ENCODE results near the gene TMEM132D. TPM values are rescaled to one million over a fixed set of nuclear protein-coding genes. Genes with fewer than 3 reads are reported as not detected.

The TMEM132D gene
- total and polyA plus RNA-seq, 2 of the 4 experiments (the other 2 are of a cell fraction): not detected

DNA sequence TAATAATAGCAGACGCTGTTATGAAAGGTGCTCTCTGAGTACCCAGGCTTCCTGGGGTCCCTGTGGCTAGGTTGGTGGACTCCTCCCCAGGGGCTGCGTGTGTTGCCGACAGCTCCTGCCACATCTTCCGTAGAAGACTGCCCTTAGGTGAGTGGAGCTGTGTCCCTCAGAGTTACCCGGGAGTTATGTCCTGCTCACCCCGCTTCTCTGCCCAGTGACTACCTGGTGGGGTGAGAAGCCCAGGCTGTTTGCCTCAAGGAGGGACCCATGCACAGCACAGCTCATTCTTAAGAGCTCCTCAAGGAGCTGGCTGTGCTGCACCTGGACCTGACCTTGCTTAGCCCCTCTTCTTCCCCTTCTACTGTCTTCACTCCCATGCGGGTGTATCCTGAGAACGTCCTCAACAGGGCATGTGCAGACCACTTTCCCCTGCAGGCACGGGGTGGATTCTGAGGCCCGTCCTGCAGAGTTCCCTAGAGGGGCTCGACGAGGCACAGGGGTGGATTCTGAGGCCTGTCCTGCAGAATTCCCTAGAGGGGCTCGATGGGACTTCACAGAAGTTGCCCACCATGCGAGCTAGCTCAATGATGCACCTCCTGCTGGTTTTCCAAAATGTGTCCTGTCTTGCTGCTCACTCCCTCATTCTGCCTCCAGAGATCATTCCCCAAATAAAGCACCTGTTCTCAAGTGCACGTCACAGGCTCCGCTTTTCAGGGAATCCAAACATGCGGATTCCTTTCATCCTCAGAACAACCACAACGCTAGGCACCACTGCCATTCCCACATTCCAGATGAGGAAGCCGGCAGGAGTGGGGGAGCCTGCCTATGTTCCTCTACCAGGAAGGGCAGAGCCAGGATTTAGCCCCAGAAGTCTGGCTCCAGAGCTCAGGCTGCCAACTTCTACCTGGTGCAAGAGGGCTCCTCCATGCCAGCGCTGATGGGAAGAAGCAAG lies 818.7 kb downstream of the TMEM132D start (continued):
- TF ChIP-seq MAFK (IDR thresholded peaks at IDR 0.05; ENCODE audit: low read depth, low read length): no peak

- H2BK5ac ChIP-seq (ENCODE audit: low read depth, low read length, poor library complexity, severe bottlenecking): no peak overlapping the region
- DNase-seq (no peak), ATAC-seq (ENCODE audit: low read depth) (no peak)
- H4K8ac ChIP-seq (ENCODE audit: low read depth in 2 of 2, low read length in 2 of 2): no peak overlapping the region
- H3K27ac ChIP-seq (ENCODE audit: insufficient read depth, low read length): no peak overlapping the region
- H3K56ac ChIP-seq (ENCODE audit: extremely low read depth, insufficient read depth, low read length): no peak overlapping the region
- H4K5ac ChIP-seq (ENCODE audit: low read depth, low read length): no peak overlapping the region
- H3K27me3 ChIP-seq (ENCODE audit: control insufficient read depth, insufficient read depth, low read length): no peaks in the 10 kb centered on the region
- no peaks in the 10 kb centered on the region for H4K20me1 ChIP-seq (ENCODE audit: insufficient read depth, low read length)
- no peak overlapping the region for H3K18ac ChIP-seq (ENCODE audit: low read depth, low read length)
- dilution Hi-C loops (cut with HindIII; ENCODE audit: low sequenced_read_pairs, unreplicated experiment) (no loop called here), in situ Hi-C loops (cut with MboI; ENCODE audit: low sequenced_read_pairs) (no loop called here), intact Hi-C loops (cut with micrococcal nuclease) (no loop called here)
- no peaks in the 10 kb centered on the region for H3K9me1 ChIP-seq (ENCODE audit: insufficient read depth, low read length)
- H3K4me1 ChIP-seq (ENCODE audit: control insufficient read depth, insufficient read depth, low read length): no peaks in the 10 kb centered on the region
- H3K23ac ChIP-seq (ENCODE audit: low read depth, low read length): no peak overlapping the region
- H2AK9ac ChIP-seq (replicated peaks; ENCODE audit: low read depth, low read length, poor library complexity): no peak overlapping the region
- no peak overlapping the region for H2BK120ac ChIP-seq (ENCODE audit: low read depth, low read length)
- H3K79me1 ChIP-seq (ENCODE audit: low read depth in 1 of 2, low read length in 2 of 2): no peaks in the 10 kb centered on the region
- 0% methylated on average over 1 of the region's 7 CpGs; no CpG with 5 or more reads in 1 of the 2 experiments for WGBS, 2 experiments (ENCODE audit: extremely low coverage in 2 of 2, insufficient read length in 1 of 2)
- no TSS peak for BruUV-seq (replicated peaks)
- H2BK15ac ChIP-seq (ENCODE audit: low read depth, low read length): no peak overlapping the region
- no peak overlapping the region for H2BK20ac ChIP-seq (ENCODE audit: low read depth, low read length)
- H4K91ac ChIP-seq (ENCODE audit: insufficient read depth, low read depth, low read length): no peak overlapping the region
- H3K4ac ChIP-seq (ENCODE audit: low read depth, low read length): no peak overlapping the region
- peaks cover 47% of the 10 kb centered on the region for H3K9me3 ChIP-seq (ENCODE audit: control insufficient read depth, insufficient read depth, low read length)
- no peak overlapping the region for H3K4me2 ChIP-seq (ENCODE audit: low read depth, low read length)
- no peak overlapping the region for H2AK5ac ChIP-seq (ENCODE audit: low read depth, low read length)
- no peak overlapping the region for H3K14ac ChIP-seq (replicated peaks; ENCODE audit: low read depth, low read length)
- ChIA-PET POLR2A (ENCODE audit: unreplicated experiment) (no interaction called here), CTCF (no interaction called here)
- H3K36me3 ChIP-seq (ENCODE audit: control insufficient read depth, insufficient read depth, low read length): no peaks in the 10 kb centered on the region
- no peak overlapping the region for H3K9ac ChIP-seq (ENCODE audit: low read depth, low read length)
- no peak overlapping the region for H2AFZ ChIP-seq (replicated peaks; ENCODE audit: low read length, poor library complexity)
- H3K4me3 ChIP-seq (ENCODE audit: insufficient read depth, low read depth, low read length): no peak overlapping the region
- TF ChIP-seq SMC3 (IDR thresholded peaks at IDR 0.05; ENCODE audit: low read depth, low read length): no peak
- TF ChIP-seq, protein P1, sequence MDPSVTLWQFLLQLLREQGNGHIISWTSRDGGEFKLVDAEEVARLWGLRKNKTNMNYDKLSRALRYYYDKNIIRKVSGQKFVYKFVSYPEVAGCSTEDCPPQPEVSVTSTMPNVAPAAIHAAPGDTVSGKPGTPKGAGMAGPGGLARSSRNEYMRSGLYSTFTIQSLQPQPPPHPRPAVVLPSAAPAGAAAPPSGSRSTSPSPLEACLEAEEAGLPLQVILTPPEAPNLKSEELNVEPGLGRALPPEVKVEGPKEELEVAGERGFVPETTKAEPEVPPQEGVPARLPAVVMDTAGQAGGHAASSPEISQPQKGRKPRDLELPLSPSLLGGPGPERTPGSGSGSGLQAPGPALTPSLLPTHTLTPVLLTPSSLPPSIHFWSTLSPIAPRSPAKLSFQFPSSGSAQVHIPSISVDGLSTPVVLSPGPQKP (IDR thresholded peaks at IDR 0.05; ENCODE audit: borderline replicate concordance, low read depth, low read length): no peak
- no peak for TF ChIP-seq MAFK (IDR thresholded peaks at IDR 0.05; ENCODE audit: low read depth, low read length)
- no peak for TF ChIP-seq NFE2L2 (IDR thresholded peaks at IDR 0.05; ENCODE audit: low read depth, low read length)
- TF ChIP-seq POLR2A (IDR thresholded peaks at IDR 0.05; ENCODE audit: low read depth, low read length): no peak
- no peak for TF ChIP-seq CEBPB (IDR thresholded peaks at IDR 0.05; ENCODE audit: low read depth, low read length)
- TF ChIP-seq RAD21 (IDR thresholded peaks at IDR 0.05; ENCODE audit: low read length): no peak
- TF ChIP-seq, protein P2, sequence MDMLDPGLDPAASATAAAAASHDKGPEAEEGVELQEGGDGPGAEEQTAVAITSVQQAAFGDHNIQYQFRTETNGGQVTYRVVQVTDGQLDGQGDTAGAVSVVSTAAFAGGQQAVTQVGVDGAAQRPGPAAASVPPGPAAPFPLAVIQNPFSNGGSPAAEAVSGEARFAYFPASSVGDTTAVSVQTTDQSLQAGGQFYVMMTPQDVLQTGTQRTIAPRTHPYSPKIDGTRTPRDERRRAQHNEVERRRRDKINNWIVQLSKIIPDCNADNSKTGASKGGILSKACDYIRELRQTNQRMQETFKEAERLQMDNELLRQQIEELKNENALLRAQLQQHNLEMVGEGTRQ (IDR thresholded peaks at IDR 0.05; ENCODE audit: low read depth, low read length): no peak
- no peak for TF ChIP-seq RCOR1 (IDR thresholded peaks at IDR 0.05; ENCODE audit: insufficient replicate concordance, low read length)
- TF ChIP-seq MXI1 (IDR thresholded peaks at IDR 0.05; ENCODE audit: borderline replicate concordance, low read depth, low read length): no peak
- TF ChIP-seq BHLHE40 (IDR thresholded peaks at IDR 0.05; ENCODE audit: low read depth, low read length): no peak
- TF ChIP-seq RFX5 (IDR thresholded peaks at IDR 0.05; ENCODE audit: low read depth, low read length): no peak
- no peak for TF ChIP-seq MAZ (IDR thresholded peaks at IDR 0.05; ENCODE audit: borderline replicate concordance, low read depth, low read length)
- TF ChIP-seq CHD1 (IDR thresholded peaks at IDR 0.05; ENCODE audit: low read depth, low read length): no peak
Measured at GRCh38 chr12:129083121-129083840, 820.5 kb downstream of the TMEM132D start.
